ENCODE results near the gene MYO18B.

Gene MYO18B

DNA sequence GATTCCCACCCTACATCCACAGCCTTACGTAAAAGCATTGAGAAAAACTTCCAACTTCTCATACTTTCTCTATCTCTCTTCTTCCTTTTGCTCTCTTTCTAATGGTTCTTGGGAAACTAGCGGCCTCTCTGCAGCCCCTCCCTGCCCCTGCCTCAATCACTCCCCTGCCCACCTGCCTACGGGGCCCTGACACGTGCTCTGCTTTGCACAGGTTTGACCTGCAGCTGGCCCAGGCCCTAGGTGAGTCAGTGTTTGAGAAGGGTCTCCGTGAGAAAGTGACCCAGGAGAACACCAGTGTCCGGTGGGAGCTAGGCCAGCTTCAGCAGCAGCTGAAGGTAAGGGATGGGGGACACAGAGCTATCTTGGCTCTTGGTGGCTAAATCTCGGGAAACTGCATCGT, 160.4 kb downstream of the MYO18B start:
- no peak for DNase-seq (ENCODE audit: low spot score)

DNA sequence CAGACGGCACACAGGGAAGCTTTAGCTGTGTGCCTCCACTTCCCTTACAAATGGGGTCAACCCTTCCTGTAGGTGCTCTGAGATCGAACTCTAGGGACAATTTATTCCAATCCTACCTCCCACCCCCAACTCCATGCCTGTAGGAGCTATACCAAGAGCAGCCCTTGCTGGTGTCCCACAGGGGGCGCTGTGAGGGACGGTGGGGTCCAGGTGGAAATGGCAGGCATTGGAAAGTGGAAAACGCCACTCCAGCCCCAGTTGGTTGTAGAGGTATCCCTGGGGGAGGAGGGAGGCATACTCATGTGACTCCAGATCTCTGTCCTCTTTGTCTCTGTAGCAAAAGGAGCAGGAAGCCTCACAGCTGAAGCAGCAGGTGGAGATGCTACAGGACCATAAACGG, 161.3 kb downstream of the MYO18B start:
- no peak for DNase-seq (ENCODE audit: low spot score)

DNA sequence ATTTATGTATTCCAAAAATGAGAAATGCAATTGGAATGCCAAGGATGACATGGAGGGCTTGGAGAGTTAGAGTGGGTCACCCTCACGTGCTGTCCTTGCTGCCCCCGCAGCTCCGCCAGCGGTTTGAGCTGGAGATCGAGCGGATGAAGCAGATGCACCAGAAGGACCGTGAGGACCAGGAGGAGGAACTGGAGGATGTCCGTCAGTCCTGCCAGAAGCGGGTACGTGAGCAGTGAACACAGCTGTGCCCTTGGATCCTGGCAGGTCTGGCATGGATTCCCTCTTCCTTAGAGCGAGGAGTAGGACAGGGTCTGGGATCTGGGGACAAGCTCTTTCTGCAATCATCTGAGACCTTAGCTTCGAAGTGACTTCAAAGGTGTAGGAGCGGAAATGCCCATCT, 166.2 kb downstream of the MYO18B start:
- DNase-seq (ENCODE audit: low spot score), result no peak

DNA sequence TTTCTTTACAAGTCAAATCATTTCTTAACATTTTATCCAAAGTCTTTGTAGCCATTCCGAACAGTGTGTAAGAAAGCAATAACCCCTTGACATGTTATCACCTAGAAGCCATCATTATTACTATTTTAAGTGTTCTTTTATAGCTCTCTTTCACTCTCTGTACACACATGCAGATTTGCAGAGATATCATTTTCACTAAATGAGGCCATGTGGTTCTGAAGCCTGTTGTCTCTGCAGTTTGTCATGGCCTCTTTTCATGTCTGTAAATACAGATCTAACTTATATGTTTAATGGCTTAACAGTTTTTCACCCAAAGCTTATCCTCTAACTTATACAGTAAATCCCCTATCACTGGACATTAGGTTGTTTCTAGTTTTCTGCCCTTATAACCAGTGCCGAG, 166.8 kb downstream of the MYO18B start:
- DNase-seq (ENCODE audit: low spot score), result no peak

DNA sequence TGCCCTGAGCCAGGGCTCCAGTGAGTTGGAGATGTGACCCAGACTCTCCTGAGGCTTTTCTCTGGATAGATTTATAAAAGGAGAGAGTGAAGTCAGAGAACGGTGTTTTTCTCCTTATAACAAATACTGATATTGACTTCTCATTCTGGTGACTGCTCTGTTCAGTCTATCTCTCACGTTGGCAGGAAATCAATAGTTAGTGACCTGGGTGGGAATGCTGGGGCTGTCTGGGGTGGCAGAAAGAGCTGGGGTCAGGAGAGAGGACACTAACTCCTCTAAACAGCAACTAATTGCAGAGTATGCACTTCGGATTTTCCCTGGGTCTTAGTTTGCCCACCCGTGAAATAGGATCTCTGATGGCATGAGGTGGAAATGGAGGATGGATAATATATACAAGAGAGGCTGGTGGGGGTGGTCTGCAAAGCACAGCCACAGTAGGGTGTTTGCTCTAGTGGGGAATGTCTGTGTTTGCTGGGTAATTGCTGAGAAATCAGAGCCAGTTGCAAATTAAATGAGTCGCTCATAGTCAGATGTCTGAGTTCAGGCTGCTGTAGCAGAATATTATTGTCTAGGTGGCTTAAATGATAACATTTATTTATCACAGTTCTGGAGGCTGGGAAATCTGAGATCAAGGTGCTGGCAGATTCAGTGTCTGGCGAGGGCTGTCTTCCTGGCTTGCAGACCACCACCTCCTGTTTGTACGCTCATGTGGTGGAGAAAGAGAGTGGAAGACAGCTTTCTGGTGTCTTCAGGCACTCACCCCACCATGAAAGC, 167.8 kb downstream of the MYO18B start:
- no peak for DNase-seq (ENCODE audit: low spot score)

DNA sequence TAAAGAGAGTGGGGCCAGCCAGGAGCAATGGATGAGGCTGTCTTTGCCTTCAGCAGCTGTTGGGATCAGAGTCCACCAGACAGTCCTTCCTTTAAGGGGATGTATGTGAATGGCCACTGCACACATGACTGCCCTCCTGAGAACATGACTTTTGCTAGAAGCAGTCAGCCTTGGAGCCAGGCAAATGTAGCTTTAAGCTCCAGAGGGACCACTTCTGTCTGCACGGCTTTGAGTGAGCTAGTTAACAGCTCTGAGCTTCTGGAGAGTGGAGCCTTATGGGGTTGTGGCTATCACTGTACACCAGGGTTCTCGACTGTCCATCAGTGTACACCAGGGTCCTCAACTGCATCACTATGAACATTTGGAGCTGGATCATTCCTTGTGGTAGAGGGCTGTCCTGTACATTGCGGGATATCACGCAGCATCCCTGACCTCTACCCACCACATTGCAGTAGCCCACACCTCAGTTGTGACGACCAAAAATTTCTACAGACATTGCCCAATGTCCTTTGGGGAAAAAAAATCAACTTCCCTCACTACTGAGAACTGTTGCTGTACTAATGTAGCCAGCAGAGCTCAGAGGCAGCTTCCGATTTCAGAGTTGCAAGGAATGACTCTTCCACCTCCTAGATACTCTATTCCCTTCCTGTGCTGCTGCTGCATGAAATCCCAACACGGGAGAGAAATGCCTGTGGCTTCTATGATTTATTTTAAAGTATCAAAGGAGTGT, 169.4 kb downstream of the MYO18B start:
- DNase-seq (ENCODE audit: low spot score), result no peak

DNA sequence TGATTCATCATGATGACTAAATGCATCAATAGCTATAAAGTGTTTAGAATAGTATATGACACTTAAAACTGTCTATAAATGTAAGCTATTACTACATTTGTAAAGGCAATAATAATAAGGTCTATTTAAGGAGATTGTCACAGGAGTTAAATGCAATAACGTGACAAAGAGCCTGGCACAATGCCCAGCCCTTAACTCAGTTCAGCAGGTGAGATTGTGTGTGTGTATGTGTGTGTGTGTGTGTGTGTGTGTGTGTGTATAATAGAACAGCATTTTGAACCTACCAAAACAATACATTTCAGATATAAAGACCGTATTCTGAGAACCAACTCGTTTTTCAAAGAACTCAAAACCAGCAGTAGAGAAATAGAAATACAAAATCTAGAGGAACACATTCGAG, 177.5 kb downstream of the MYO18B start:
- no peak for DNase-seq (ENCODE audit: low spot score)

DNA sequence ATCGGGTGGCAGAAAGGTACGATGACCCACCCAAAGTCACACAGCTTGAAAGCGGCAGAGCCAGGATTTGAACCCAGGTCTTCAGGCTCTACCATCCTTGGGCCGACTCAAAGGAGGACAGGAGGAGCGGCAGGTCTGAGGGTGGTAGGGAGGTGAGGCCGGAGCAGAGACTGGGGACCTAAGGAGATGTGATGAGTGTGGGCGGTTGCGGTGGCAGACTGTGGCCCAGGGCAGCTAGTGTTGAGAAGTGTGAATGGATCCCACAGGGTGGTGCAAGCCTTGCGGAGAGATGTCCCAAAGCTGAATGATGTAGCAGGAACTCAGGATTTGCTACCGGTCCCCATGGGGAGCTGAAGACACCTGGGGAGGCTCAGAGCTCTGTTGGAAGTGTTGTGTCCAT, 180.2 kb downstream of the MYO18B start:
- DNase-seq (ENCODE audit: low spot score), result no peak

DNA sequence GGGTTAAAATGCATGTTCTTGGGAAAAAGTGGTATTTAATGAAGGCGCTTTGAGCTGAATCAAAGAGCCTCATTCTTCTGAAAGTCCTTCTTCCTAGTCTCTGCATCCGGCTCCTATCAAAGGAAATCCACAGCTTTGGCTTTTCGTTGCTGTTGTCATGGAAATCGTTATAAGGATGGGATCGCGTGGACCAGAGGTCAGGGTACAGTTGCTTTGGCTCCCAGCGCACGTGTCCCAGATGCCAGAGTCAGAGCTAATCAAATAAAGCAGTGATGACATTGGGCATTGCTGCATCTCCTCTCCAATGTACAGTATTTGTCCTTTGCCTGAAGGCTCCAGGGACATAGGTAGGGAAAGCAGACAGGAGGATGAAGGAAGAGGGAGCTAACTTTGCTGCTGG, 181.9 kb downstream of the MYO18B start:
- DNase-seq (ENCODE audit: low spot score), result no peak

DNA sequence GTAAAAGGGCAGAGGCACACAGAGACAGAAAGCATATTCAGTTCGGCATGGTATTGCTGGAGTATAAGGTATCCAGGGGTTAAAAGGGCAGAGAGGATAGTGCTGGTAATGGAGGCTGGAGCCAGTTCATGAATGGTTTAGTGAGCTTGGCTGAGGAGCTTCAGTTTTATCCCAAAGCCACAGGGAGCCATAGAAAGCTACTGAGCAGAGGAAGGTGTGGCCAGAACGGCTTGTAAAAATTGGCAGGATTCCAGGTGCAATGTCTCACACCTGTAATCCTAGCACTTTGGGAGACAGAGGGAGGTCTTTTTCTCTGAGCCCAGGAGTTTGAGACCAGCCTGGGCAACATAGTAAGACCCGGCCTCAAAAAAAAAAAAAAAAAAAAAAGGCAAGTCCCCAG, 186.1 kb downstream of the MYO18B start:
- DNase-seq (ENCODE audit: low spot score), result no peak

DNA sequence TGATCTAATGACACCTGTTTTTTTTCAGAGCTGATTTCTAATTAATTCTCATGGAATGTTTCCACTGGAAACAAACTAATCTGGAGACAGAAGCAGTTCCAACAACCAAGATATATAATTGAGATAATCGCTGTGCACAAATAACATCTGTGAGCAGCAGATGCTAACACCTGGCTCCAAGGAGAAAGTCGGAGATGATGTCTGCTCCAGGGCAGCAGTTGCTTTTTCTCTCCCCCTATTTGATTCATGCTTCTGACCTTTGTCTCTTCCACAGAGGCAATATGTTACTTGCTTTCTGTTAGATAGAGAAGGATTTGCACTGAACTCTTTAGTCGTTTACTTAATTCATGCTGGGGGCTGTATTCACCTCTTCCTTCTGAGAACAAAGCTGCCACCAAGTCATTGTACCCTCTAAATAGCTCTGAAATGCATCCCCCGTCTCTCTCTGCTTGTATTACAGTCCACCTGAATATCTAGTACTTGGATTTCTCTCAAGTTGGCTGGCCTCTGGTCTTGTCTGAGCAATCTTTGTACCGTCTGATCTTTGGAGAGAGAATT, 187.4 kb downstream of the MYO18B start:
- no peak for DNase-seq (ENCODE audit: low spot score)

DNA sequence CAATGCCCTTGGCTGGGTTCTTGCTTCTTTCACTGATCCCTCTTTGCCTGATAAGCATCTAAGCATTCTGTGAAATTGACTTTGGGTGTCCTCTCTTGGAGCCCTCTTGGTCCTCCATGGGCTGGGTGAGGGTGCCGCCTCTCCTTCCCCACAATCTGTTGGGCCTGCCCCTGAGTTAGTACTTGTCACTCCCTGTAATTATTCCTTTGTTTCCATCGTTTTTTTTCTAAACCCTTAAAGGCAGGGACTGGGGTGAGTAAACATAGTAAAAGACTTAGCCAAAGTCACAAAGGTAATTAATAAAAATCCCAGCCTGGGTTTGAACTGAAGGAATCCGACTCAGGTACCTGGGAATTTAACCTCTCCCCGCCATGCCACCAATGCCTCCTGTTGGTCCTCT, 188.1 kb downstream of the MYO18B start:
- DNase-seq (ENCODE audit: low spot score), result no peak

DNA sequence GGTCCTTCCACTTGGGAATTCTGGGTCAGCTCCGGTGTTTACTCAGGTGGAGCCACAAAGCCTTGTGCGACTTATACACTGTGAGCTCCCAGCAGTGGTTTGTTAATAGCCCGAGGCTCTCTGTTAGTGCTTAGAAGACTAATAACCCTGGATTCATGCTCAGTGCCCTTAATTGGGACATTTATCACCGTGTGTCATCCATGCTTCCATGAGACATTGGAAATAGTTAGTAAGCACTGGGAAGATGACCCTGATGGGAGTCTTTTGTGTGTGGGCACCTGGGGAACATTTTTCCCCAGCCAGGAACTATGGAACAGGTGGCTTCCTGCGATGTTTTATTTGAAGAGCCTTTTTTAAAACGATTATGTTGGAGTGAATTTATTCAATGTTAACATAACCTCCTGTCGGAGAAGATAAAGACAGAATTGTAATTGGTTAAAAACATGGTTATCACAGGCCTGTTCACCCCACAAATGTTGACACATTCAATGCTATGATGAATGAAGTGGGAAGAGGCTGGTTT, 188.9 kb downstream of the MYO18B start:
- DNase-seq (ENCODE audit: low spot score), result no peak

DNA sequence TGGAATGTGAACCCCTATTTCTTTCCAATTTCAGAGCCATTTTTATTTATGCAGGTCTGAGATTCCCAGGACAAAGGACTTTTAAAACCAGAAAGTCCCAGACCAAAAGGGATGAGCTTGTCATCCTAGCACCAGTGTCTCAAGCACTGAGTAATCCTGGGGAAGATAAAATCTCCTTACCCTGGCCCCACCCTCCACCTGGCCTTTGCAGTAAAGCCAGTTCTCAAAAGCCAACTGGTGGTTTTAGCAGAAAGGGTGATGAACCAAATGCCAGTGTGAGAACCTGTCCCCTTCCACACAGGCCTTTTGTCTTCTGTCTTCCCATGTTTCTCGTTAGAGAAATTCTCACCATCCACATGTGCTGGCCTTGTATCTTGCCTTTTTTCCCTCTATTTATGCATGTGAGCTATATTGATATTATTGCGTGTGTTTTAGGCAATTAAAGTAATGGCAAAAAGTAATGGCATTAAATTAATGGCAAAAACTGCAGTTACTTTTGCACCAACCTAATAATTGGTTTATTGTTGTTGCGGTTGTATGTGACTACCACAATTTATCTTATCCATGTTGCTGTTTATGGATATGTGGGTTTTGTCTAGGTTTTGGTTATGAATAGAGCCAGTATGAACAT, 191.3 kb downstream of the MYO18B start:
- DNase-seq (ENCODE audit: low spot score), result no peak

DNA sequence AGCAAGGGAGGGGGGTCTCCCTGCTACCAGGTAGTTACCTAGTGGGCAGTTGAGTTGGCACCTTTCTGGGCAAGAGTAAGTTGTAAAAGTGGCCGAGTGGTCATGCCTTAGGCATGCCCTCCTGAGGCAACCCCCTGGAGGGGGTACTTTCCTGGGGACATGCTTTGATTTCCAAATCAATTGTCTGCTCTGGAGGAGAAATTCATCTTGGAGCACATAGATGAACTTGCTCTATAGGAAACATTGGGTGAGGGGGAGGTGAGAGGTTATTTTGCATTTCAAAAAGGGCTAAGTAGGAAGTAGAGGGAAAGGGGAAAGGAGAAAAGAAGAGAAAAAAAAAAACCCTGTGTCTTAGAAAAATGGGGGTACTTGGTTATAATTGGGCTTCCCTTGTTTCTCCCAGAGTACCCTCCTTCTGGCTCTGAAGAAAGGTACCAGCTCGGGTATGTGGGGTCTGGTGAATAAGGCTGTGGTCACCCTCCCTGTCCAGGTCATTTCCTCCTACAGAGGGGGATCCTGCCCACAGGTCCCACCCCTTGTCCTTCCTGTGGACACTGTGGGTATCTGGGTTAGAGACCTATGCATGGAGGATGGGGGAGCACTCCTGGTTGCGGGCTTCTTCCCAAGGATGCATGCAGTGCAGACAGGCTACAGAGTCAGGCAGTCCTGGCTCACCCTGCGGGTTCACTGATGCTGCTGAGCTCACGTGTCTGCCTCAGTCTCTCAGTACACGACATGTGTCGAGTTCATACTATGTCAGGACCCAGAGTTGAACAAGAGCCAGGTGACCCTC, 193.5 kb downstream of the MYO18B start:
- no peak for DNase-seq (ENCODE audit: low spot score)

DNA sequence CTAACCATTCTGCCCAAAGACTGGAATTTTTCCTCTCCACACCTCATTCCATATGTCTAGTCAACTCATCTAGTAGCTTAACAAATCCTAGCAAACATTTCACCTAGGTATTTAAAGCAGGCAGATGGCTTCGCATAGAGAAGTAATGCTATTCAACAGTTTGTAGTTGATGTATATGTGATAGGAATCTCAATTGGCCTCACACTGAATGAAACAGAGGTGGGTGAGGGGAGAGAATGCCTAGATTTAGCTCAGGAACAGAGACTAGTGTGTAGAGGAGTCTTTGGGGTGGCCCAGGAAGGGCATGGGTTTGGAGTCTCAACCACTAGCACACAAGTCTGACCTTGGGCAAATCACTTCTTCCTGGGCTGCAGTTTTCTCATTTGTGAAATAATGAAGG, 196.2 kb downstream of the MYO18B start:
- DNase-seq (ENCODE audit: low spot score), result no peak

DNA sequence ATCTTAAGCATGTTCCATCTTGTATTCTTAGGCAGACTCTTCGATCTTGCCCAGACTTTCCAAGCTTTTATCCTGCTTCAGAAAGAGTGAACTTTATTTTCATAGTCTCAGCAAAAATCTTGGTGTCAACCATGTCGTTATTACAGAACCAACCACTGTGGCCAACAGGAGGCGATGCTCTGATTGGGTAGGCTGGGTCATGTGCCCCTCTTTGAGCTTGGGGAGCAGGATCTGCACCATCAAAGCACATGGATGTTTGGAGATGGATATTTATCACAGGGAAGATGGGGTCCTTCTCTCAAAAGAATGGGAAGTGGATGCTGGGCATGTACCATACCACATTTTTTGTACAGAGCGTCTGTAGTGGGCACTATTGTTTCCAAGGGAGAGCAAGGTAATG, 197.4 kb downstream of the MYO18B start:
- DNase-seq (ENCODE audit: low spot score), result no peak

DNA sequence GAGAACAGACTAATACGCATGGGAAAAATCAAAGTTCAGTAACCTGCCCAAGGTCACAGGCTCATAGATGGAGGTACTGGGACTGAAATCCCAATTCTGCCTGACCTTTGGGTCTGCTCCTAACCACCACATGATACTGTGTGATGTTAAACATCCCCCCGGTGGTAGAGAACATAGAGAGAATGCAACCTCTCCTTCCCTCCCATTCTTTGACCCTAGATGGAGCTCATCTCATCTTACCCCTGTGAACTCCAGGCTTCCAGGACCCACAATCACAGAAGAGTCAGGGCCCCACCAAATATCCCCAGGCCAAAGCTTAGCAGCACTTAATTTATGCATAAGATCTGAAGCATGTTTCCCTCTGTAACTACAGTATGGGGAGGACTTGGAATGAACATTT, 198.5 kb downstream of the MYO18B start:
- no peak for DNase-seq (ENCODE audit: low spot score)

DNA sequence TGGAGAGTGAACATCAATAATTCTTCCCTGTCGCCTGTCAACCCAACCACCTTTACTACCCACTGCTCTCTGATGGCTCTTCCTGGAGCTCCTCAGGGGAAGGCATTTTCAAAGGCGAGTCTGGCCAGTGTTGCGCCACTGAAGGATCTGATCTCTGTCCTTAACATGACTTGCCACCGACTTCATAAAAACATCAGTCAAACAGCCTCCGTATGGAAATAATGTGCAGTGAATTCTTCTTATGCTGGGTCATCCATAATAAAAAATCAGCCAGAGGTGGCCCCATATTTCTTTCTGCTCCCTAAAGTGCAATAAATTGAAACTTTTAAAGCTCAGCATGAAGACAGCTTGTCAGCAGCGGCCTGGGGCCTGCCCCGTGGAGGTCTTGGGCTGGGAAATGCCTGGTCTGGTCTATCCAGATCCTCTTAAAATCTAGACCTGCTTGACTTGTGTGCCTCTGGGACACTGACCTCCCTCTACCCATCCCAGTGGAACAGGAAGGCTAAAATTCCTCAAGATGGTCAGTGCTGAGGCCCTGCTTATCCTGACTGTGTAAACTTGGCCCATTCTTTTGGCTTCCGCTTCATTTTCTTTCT, 199.5 kb downstream of the MYO18B start:
- DNase-seq (ENCODE audit: low spot score), result no peak

DNA sequence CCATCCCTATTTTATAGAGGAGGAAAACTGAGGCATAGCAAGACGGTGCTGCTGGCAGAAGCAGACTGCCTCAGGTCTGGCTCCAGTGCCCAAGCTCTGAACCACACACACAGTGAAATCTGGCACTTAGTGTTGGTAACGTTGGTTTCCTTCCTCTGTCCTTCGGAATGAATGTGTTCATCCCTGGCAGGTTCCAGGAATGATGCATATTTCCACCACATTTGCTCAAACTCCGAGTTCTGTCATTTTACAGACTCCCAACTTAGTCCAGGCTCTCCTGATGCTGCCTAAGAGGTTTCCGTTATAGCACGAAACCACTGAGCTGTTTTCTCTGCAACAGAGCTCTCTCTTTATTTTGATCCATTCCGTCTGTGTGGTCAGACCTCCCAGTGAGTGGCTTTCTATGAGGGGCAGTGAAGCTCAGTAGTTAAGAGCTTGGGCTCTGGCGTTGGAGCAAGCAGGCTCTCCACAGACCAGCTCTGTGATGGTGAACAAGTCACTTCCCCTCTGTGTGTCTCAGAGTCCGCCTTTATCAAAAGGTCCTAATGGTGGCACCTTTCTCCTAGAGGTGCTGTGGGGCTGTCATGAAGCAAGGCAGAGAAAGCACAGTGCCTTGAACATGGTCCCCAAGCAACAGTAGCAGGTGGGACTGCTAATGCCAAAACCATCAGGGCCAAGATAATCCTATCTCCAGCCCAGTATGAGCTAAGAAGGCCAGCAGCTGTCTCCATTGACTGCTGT, 200.3 kb downstream of the MYO18B start:
- no peak for DNase-seq (ENCODE audit: low spot score)

DNA sequence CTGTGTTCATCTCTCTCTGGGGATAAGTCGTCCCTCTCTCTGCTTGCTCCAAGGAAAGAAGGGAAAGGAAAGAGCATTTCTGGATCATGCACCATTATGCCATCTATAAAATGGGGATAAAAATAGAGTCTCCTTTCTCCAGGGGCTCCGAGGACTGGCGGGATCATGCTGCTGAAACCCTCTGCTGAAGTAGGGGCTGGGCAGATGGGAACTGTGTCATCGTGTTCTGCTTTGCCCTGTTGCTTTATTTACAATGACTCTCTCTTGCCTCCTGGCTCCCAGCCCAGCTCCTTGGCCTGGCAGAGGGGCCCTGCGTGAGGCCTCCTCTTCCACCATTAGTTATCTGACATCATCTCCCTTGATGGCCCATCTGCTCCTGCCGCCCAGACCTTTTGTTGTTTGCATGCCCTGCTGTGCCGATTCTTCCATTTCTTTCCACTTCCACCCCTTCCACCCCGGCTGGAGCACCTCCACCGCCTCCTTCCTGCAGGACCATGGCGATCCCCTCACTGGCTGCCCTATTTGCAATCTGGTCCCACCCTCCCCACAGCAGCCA, 200.9 kb downstream of the MYO18B start:
- DNase-seq (ENCODE audit: low spot score), result no peak

Data from hepatic stellate cell (primary cell).